ENCODE measurements around the gene WDFY3. TPM values are rescaled to one million over a fixed set of nuclear protein-coding genes. Genes with fewer than 3 reads are reported as not detected.

Gene WDFY3
- total RNA-seq, 4 donors from 2014 or later = 79.2 to 244 (median 119) TPM

GRCh38 chr4:84901173-84901572 is 65.3 kb downstream of the WDFY3 start:
- TF ChIP-seq CTCF (IDR thresholded peaks at IDR 0.05) (no peak), POLR2AphosphoS5 (IDR thresholded peaks at IDR 0.05) (no peak), EP300 (IDR thresholded peaks at IDR 0.05) (no peak), POLR2A (IDR thresholded peaks at IDR 0.05) (no peak)
- Histone ChIP-seq H3K4me1 (no peaks in the 10 kb centered on the region), H3K27me3 (no peaks in the 10 kb centered on the region), H3K9me3 (no peaks in the 10 kb centered on the region), H3K4me3 (no peak overlapping the region), H3K27ac (no peak overlapping the region), H3K36me3 (peaks cover 12% of the 10 kb centered on the region)
- DNase-seq (ENCODE audit: low spot score in 2 of 2) = no peak
- WGBS = 50% methylated on average over 3 of the region's 3 CpGs

- no peaks in the 10 kb centered on the region for H3K27me3 ChIP-seq
- TF ChIP-seq EP300 (IDR thresholded peaks at IDR 0.05) = no peak
- no peak for TF ChIP-seq POLR2AphosphoS5 (IDR thresholded peaks at IDR 0.05)
- TF ChIP-seq POLR2A (IDR thresholded peaks at IDR 0.05) = no peak
- no peaks in the 10 kb centered on the region for H3K4me1 ChIP-seq
- DNase-seq (ENCODE audit: low spot score in 2 of 2) = no peak
- 97% methylated on average over 3 of the region's 3 CpGs for WGBS
- H3K36me3 ChIP-seq = peaks cover 20% of the 10 kb centered on the region
- H3K27ac ChIP-seq = no peak overlapping the region
- no peaks in the 10 kb centered on the region for H3K9me3 ChIP-seq
- H3K4me3 ChIP-seq = no peak overlapping the region
These were observed 66.9 kb downstream of the WDFY3 start for GRCh38 chr4:84899616-84900015.

GRCh38 chr4:84897516-84897915 is 69.0 kb downstream of the WDFY3 start:
- H3K4me3 ChIP-seq = no peak overlapping the region
- H3K9me3 ChIP-seq = no peaks in the 10 kb centered on the region
- H3K27ac ChIP-seq = no peak overlapping the region
- no peaks in the 10 kb centered on the region for H3K4me1 ChIP-seq
- TF ChIP-seq EP300 (IDR thresholded peaks at IDR 0.05) (no peak), POLR2A (IDR thresholded peaks at IDR 0.05) (no peak), POLR2AphosphoS5 (IDR thresholded peaks at IDR 0.05) (no peak), CTCF (IDR thresholded peaks at IDR 0.05) (no peak)
- no peaks in the 10 kb centered on the region for H3K27me3 ChIP-seq
- DNase-seq (ENCODE audit: low spot score in 2 of 2) = no peak
- 96% methylated on average over 6 of the region's 6 CpGs for WGBS
- peaks cover 18% of the 10 kb centered on the region for H3K36me3 ChIP-seq

- no peaks in the 10 kb centered on the region for H3K27me3 ChIP-seq
- TF ChIP-seq EP300 (IDR thresholded peaks at IDR 0.05) (no peak), POLR2A (IDR thresholded peaks at IDR 0.05) (no peak), POLR2AphosphoS5 (IDR thresholded peaks at IDR 0.05) (no peak), CTCF (IDR thresholded peaks at IDR 0.05) (no peak)
- WGBS = 90% methylated on average over 1 of the region's 1 CpG
These were observed 71.2 kb downstream of the WDFY3 start for GRCh38 chr4:84895283-84895682.

GRCh38 chr4:84894621-84895020 is 71.9 kb downstream of the WDFY3 start:
- peaks cover 19% of the 10 kb centered on the region for H3K36me3 ChIP-seq
- no peak for DNase-seq (ENCODE audit: low spot score in 2 of 2)
- no peak overlapping the region for H3K27ac ChIP-seq
- H3K27me3 ChIP-seq = no peaks in the 10 kb centered on the region
- H3K9me3 ChIP-seq = no peaks in the 10 kb centered on the region
- 92% methylated on average over 10 of the region's 10 CpGs for WGBS
- no peaks in the 10 kb centered on the region for H3K4me1 ChIP-seq
- no peak overlapping the region for H3K4me3 ChIP-seq
- no peak for TF ChIP-seq POLR2AphosphoS5 (IDR thresholded peaks at IDR 0.05)
- TF ChIP-seq POLR2A (IDR thresholded peaks at IDR 0.05) = no peak
- TF ChIP-seq CTCF (IDR thresholded peaks at IDR 0.05) = no peak
- TF ChIP-seq EP300 (IDR thresholded peaks at IDR 0.05) = no peak

More at GRCh38 chr4:84895283-84895682, 71.2 kb downstream of the WDFY3 start:
- Histone ChIP-seq H3K27ac (no peak overlapping the region), H3K9me3 (no peaks in the 10 kb centered on the region), H3K36me3 (peaks cover 17% of the 10 kb centered on the region), H3K4me3 (no peak overlapping the region), H3K4me1 (no peaks in the 10 kb centered on the region)
- no peak for DNase-seq (ENCODE audit: low spot score in 2 of 2)

GRCh38 chr4:84892950-84893349 is 73.5 kb downstream of the WDFY3 start:
- no peak for DNase-seq (ENCODE audit: low spot score in 2 of 2)
- H3K27me3 ChIP-seq = no peaks in the 10 kb centered on the region
- no peaks in the 10 kb centered on the region for H3K4me1 ChIP-seq
- H3K27ac ChIP-seq = no peak overlapping the region
- no peaks in the 10 kb centered on the region for H3K9me3 ChIP-seq
- peaks cover 19% of the 10 kb centered on the region for H3K36me3 ChIP-seq
- 89% methylated on average over 1 of the region's 1 CpG for WGBS
- no peak overlapping the region for H3K4me3 ChIP-seq
- TF ChIP-seq CTCF (IDR thresholded peaks at IDR 0.05) (no peak), EP300 (IDR thresholded peaks at IDR 0.05) (no peak), POLR2A (IDR thresholded peaks at IDR 0.05) (no peak), POLR2AphosphoS5 (IDR thresholded peaks at IDR 0.05) (no peak)

Data from suprapubic skin (tissue), 4 donors.